ENCODE measurements around the gene CEP68. TPM values are rescaled to one million over a fixed set of nuclear protein-coding genes. Genes with fewer than 3 reads are reported as not detected.
A peak's percentile ranks its signal among the peaks of the same experiment; 100 is the strongest.

CEP68 gene
- total RNA-seq, 1 experiment from 2014 or later, result 14.0 TPM

DNA sequence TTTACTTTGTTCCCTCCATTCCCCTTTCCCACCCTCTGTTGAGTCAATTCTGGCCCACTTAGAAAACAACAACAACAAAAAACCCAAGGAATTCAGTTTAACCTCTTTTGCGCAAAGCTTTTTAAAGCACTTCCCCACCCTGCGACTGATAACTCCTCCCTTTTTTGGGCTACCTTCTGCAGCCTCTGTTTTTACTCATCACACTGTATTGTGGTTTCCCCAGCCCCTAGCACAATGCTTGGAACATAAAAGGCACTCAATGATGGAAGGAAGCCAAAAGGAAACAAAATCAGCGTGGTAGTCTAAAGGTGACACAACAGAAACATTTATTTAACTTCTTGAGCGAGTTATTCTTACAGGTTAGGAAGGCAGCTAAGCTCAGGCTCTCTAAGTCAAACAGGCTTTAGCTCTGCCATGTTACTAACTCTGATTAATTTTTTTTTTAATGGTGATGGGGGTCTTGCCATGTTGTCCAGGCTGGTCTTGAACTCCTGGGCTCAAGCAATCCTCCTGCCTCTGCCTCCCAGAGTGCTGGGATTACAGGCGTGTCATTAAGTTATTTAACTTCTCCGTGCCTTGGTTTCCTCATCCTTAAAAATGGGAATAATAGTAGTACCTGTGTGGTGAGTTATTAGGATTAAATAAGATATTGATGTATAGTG is 1.3 kb downstream of the CEP68 start:
- TF ChIP-seq, protein P1, sequence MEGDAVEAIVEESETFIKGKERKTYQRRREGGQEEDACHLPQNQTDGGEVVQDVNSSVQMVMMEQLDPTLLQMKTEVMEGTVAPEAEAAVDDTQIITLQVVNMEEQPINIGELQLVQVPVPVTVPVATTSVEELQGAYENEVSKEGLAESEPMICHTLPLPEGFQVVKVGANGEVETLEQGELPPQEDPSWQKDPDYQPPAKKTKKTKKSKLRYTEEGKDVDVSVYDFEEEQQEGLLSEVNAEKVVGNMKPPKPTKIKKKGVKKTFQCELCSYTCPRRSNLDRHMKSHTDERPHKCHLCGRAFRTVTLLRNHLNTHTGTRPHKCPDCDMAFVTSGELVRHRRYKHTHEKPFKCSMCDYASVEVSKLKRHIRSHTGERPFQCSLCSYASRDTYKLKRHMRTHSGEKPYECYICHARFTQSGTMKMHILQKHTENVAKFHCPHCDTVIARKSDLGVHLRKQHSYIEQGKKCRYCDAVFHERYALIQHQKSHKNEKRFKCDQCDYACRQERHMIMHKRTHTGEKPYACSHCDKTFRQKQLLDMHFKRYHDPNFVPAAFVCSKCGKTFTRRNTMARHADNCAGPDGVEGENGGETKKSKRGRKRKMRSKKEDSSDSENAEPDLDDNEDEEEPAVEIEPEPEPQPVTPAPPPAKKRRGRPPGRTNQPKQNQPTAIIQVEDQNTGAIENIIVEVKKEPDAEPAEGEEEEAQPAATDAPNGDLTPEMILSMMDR (IDR thresholded peaks at IDR 0.05; ENCODE audit: insufficient read depth in 1 of 2, low read depth in 1 of 2, low read length in 1 of 2, severe bottlenecking in 1 of 2, unreplicated experiment in 1 of 2), result no peak
- Histone ChIP-seq H3K4me1 (peaks cover 22% of the 10 kb centered on the region), H3K9me3 (no peaks in the 10 kb centered on the region), H3K36me3 (ENCODE audit: control insufficient read depth, insufficient read depth, low read length) (no peaks in the 10 kb centered on the region; the same call in 1 of the 2 replicates), H3K4me3 (ENCODE audit: low read depth, low read length) (peak overlapping the region; percentile 78), H3K27me3 (replicated peaks; ENCODE audit: control insufficient read depth, insufficient read depth, low read length) (no peaks in the 10 kb centered on the region)
- H3K27me3 Mint-ChIP-seq (ENCODE audit: insufficient read depth, unreplicated experiment), result no peaks in the 10 kb centered on the region
- intact Hi-C loops (cut with micrococcal nuclease; ENCODE audit: unreplicated experiment), result loop anchor here (2.0 kb wide), 1 partner anchor 73 kb away; the partner anchor contains the start of gene RAB1A
- H3K4me1 Mint-ChIP-seq (ENCODE audit: low read depth, unreplicated experiment), result peaks cover 19% of the 10 kb centered on the region
- TSS peak; percentile 43 for BruUV-seq (replicated peaks)
- ChIA-PET CTCF (interaction anchor here (1.2 kb wide), 1 partner anchor 129 kb away, joined by 3 read pairs; no protein-coding TSS in a partner anchor), POLR2A (interaction anchor here (0.6 to 1.8 kb wide), 4 partner anchors 18 to 533 kb away, joined by 3 to 5 read pairs (median 4); partner anchors contain the start of genes ACTR2 and RAB1A)
- H3K9me3 Mint-ChIP-seq (ENCODE audit: unreplicated experiment), result no peaks in the 10 kb centered on the region
- DNase-seq, result no peak
- peaks cover 14% of the 10 kb centered on the region for H3K36me3 Mint-ChIP-seq (ENCODE audit: insufficient read depth, unreplicated experiment)
- peak overlapping the region; percentile 42 for H3K27ac Mint-ChIP-seq (ENCODE audit: unreplicated experiment)
- peak overlapping the region; percentile 99 for H3K4me3 Mint-ChIP-seq (ENCODE audit: unreplicated experiment)

DNA sequence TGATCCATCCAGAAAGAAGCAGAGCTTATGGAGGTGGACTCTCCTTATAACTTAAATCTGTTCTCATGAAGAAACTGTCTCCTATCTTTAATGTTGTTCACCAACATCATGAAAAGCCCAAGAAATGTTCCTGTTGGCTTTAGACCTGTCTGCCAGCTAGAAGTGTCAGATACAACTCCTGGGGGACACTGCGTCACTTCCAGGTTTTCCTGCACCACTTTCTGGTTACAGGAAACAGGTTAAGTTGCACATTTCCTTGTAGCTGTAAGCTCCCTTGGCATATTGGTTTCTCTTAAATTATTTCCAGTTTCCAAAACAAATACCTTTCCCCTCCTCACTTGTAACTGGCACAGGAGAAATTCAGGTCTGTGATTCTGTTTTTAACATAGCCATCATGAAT is 2.9 kb downstream of the CEP68 start:
- Histone ChIP-seq H3K9me3 (no peaks in the 10 kb centered on the region), H3K36me3 (ENCODE audit: control insufficient read depth, insufficient read depth, low read length) (no peaks in the 10 kb centered on the region; the same call in 1 of the 2 replicates), H3K4me1 (peaks cover 22% of the 10 kb centered on the region), H3K27me3 (replicated peaks; ENCODE audit: control insufficient read depth, insufficient read depth, low read length) (no peaks in the 10 kb centered on the region), H3K4me3 (ENCODE audit: low read depth, low read length) (no peak overlapping the region)
- ChIA-PET CTCF (interaction anchor here (1.4 kb wide), 1 partner anchor 71 kb away, joined by 3 read pairs; the partner anchor contains the start of gene RAB1A), POLR2A (no interaction called here)
- TF ChIP-seq, protein P1 (IDR thresholded peaks at IDR 0.05; ENCODE audit: insufficient read depth in 1 of 2, low read depth in 1 of 2, low read length in 1 of 2, severe bottlenecking in 1 of 2, unreplicated experiment in 1 of 2), result no peak
- no peaks in the 10 kb centered on the region for H3K9me3 Mint-ChIP-seq (ENCODE audit: unreplicated experiment)
- DNase-seq, result no peak
- peaks cover 19% of the 10 kb centered on the region for H3K4me1 Mint-ChIP-seq (ENCODE audit: low read depth, unreplicated experiment)
- peaks cover 14% of the 10 kb centered on the region for H3K36me3 Mint-ChIP-seq (ENCODE audit: insufficient read depth, unreplicated experiment)
- no peak overlapping the region for H3K27ac Mint-ChIP-seq (ENCODE audit: unreplicated experiment)
- no peaks in the 10 kb centered on the region for H3K27me3 Mint-ChIP-seq (ENCODE audit: insufficient read depth, unreplicated experiment)
- H3K4me3 Mint-ChIP-seq (ENCODE audit: unreplicated experiment), result no peak overlapping the region
- intact Hi-C loops (cut with micrococcal nuclease; ENCODE audit: unreplicated experiment), result no loop called here
- BruUV-seq (replicated peaks), result no TSS peak

DNA sequence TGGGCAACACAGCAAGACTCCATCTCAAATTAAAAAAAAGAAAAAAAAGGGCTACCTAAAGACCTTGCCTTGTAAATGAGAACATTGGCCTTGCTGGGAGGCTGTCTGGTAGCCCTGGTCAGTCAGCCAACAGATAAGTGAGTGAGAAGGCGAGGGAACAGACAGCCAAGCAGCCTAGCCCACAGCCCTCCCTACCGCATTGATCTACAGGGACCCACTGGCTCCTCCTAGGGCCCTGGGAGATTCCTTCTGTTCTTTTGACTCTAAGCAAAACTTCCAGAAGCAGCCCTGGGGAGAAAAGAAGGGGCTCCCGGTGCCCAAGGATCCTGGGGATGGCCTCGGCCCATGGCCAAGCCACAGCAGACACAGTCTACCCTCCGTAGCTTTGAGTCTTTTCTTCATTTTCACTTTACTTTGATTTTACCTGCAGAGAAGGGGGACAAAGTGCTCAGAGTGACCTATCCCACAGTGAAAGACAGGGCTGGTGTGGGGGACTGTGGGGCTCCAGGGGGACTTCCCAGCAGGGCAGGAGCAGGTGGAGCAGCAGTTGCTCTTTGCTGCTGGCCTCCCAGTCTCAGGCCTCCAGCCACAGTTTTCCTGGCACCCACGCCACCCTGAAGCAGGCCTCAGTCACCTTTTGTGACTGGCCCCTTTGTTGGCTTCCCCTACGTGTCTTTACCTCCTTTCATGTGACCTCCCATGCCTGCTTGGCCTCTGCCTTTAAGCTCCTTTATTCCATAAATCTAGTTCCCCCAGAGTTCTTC is 5.1 kb downstream of the CEP68 start:
- TF ChIP-seq, protein P1 (IDR thresholded peaks at IDR 0.05; ENCODE audit: insufficient read depth in 1 of 2, low read depth in 1 of 2, low read length in 1 of 2, severe bottlenecking in 1 of 2, unreplicated experiment in 1 of 2), result no peak
- ChIA-PET CTCF (no interaction called here), POLR2A (no interaction called here)
- BruUV-seq (replicated peaks), result no TSS peak
- H3K27ac Mint-ChIP-seq (ENCODE audit: unreplicated experiment), result no peak overlapping the region
- Histone ChIP-seq H3K36me3 (ENCODE audit: control insufficient read depth, insufficient read depth, low read length) (no peaks in the 10 kb centered on the region; the same call in 1 of the 2 replicates), H3K4me1 (peaks cover 14% of the 10 kb centered on the region; the same call in 1 of the 2 replicates), H3K9me3 (no peaks in the 10 kb centered on the region), H3K27me3 (replicated peaks; ENCODE audit: control insufficient read depth, insufficient read depth, low read length) (no peaks in the 10 kb centered on the region), H3K4me3 (ENCODE audit: low read depth, low read length) (no peak overlapping the region)
- H3K4me1 Mint-ChIP-seq (ENCODE audit: low read depth, unreplicated experiment), result peaks cover 10% of the 10 kb centered on the region
- intact Hi-C loops (cut with micrococcal nuclease; ENCODE audit: unreplicated experiment), result no loop called here
- H3K9me3 Mint-ChIP-seq (ENCODE audit: unreplicated experiment), result no peaks in the 10 kb centered on the region
- no peak for DNase-seq
- no peaks in the 10 kb centered on the region for H3K27me3 Mint-ChIP-seq (ENCODE audit: insufficient read depth, unreplicated experiment)
- no peak overlapping the region for H3K4me3 Mint-ChIP-seq (ENCODE audit: unreplicated experiment)
- H3K36me3 Mint-ChIP-seq (ENCODE audit: insufficient read depth, unreplicated experiment), result peaks cover 5% of the 10 kb centered on the region

Measured in Caco-2 (cell line).